Right atrium auricular region (tissue), 2 donors: ENCODE results near the gene LDLRAP1. TPM values are rescaled to one million over a fixed set of nuclear protein-coding genes. Genes with fewer than 3 reads are reported as not detected.

Source experiments
- DNase-seq: peaks from one replicate; pipeline ENCODE4 v3.0.0-alpha.2; 2019; ENCODE audit warnings: low spot score
- H3K27ac ChIP-seq, 2 donors: fragments of 200-600 bp; sonication (generic); 1 replicate in 1 of 2; 2 replicates in 1 of 2; pipeline ENCODE4 v1.5.1; 2016 to 2019
- H3K27me3 ChIP-seq, 2 donors: fragments of 200-600 bp; sonication (generic); one replicate each; pipeline versions ENCODE4 v1.5.1 to v1.6.0; 2017 to 2019
- H3K36me3 ChIP-seq: fragments of 200-600 bp; sonication (generic); one replicate; pipeline ENCODE4 v1.5.1; 2016
- H3K4me1 ChIP-seq, 2 donors: fragments of 200-600 bp; sonication (generic); one replicate each; pipeline versions ENCODE4 v1.5.1 to v1.6.0; 2017 to 2019
- H3K4me3 ChIP-seq, 2 donors: fragments of 200-600 bp; sonication (generic); 1 replicate in 1 of 2; 2 replicates in 1 of 2; pipeline ENCODE4 v1.5.1; 2017 to 2019; ENCODE audit warnings: mild to moderate bottlenecking in 1 of 2, moderate library complexity in 1 of 2
- H3K9me3 ChIP-seq, 2 donors: fragments of 200-600 bp; sonication (generic); one replicate each; pipeline ENCODE4 v1.5.1; 2019
- CTCF ChIP-seq, 2 donors: fragments of 200-600 bp; sonication (generic); IDR thresholded peaks; one replicate each; pipeline ENCODE4 v1.5.1; 2019; ENCODE audit warnings: antibody characterized with exemption in 2 of 2
- total RNA-seq, 2 donors: library from RNA; depleted of rRNA; stranded (reverse); fragments of >200 nt; gene quantifications; one replicate each; pipeline ENCODE4 v1.1.0, GENCODE V29; 2016

LDLRAP1 gene
- total RNA-seq, 2 donors from 2014 or later = 8.9 to 10.1 TPM

- Histone ChIP-seq H3K27me3 (no peaks in the 10 kb centered on the region), H3K4me3 (no peak overlapping the region), H3K36me3 (no peaks in the 10 kb centered on the region), H3K27ac (no peak overlapping the region), H3K9me3 (no peaks in the 10 kb centered on the region), H3K4me1 (no peaks in the 10 kb centered on the region)
- DNase-seq = no peak
- TF ChIP-seq CTCF (IDR thresholded peaks at IDR 0.05) = no peak
These were observed 12.3 kb upstream of the LDLRAP1 start for GRCh38 chr1:25531082-25531461.

- no peak overlapping the region for H3K4me3 ChIP-seq
- TF ChIP-seq CTCF (IDR thresholded peaks at IDR 0.05) = no peak
- H3K36me3 ChIP-seq = no peaks in the 10 kb centered on the region
- no peaks in the 10 kb centered on the region for H3K9me3 ChIP-seq
- H3K27me3 ChIP-seq = no peaks in the 10 kb centered on the region
- H3K27ac ChIP-seq = no peak overlapping the region
- H3K4me1 ChIP-seq = no peaks in the 10 kb centered on the region
- no peak for DNase-seq
These were observed 10.4 kb upstream of the LDLRAP1 start for GRCh38 chr1:25532970-25533369.

DNA sequence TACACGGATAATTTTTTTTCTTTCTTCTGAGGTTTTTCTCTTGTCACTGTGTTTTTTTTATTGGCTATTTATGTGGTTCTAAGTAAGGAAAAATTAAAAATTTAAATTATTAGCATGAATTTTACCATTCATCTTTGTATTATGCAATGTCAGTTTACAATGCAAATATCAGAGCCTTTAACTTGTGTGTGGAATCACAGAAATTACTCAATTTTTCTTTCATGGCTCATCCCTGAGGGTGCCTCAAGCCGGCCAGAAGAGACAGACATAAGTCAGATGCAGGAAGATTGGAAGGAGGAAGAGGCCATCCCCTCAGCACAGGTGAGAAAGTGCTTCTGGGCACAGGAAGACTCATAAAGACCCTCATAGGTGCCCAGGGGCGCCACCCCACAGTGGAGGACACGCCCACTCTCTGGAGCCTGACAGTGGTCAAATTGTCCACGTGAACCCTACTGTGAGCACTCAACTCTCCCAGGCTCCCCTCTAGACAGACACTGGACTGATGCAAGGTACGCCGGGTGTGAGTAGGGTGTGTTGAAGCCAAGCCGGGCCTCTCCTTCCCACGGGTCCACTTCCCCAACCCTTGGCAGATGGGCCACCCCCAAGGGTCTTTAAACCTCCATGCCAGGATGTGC is 9.5 kb upstream of the LDLRAP1 start:
- Histone ChIP-seq H3K4me3 (no peak overlapping the region), H3K9me3 (no peaks in the 10 kb centered on the region), H3K36me3 (no peaks in the 10 kb centered on the region), H3K4me1 (no peaks in the 10 kb centered on the region), H3K27me3 (no peaks in the 10 kb centered on the region), H3K27ac (no peak overlapping the region)
- no peak for TF ChIP-seq CTCF (IDR thresholded peaks at IDR 0.05)
- DNase-seq = no peak

DNA sequence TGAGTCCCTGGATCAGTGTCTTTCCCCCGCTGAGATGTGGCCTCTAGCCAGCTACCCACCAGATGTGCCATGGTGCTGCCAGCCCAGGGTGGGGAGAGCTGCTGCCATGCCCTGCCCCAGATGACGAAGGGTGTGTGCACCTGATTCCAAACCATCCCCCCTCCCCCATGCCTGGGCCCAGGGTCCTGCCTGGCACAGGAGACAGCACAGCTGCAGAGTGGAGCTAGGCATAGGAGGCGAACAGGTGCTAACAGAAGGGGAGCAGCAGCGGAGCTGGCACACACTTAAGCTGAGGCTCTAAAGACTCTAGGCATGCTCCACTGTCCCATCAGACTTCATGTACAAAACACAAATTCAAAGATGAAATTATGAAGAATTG is 9.0 kb upstream of the LDLRAP1 start:
- no peak for DNase-seq
- Histone ChIP-seq H3K27me3 (no peaks in the 10 kb centered on the region), H3K9me3 (no peaks in the 10 kb centered on the region), H3K4me1 (no peaks in the 10 kb centered on the region), H3K4me3 (no peak overlapping the region), H3K27ac (no peak overlapping the region), H3K36me3 (no peaks in the 10 kb centered on the region)
- TF ChIP-seq CTCF (IDR thresholded peaks at IDR 0.05) = no peak

GRCh38 chr1:25536124-25536523 is 7.3 kb upstream of the LDLRAP1 start:
- no peak for TF ChIP-seq CTCF (IDR thresholded peaks at IDR 0.05)
- Histone ChIP-seq H3K36me3 (no peaks in the 10 kb centered on the region), H3K4me1 (no peaks in the 10 kb centered on the region), H3K4me3 (no peak overlapping the region), H3K9me3 (no peaks in the 10 kb centered on the region), H3K27me3 (no peaks in the 10 kb centered on the region), H3K27ac (no peak overlapping the region)
- DNase-seq = no peak

DNA sequence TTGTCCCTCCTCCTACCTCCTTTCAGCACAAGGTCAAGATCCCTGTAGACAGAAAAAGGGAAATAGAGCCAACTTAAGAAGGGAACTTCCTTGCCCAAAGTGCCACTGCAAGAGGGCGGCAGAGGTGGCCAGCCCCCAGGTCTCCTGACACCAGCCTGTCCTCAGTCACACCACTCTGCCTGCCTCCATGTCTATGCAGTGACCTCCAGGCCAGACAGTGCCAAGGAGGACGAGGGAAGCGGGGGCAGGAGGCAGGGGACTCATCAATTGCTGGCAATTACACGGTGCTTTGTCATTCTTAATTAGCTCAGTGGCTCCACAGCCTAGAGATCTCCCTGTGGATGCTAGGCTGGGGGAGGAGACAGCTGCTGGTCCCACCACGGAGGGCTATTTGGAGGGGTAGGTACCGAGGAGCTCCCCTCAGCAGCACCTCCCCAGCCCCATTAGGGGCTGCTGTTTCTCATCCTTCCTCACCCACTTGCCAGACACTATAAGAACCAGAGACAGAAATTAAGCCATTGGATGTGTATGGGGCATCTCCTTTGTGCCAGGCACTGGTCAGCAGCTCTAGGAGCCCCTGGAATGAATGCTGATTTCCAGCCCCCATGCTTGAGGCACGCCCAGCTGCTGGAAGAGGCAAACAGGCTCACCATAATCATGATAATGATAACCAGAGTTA is 6.1 kb upstream of the LDLRAP1 start:
- H3K27ac ChIP-seq = no peak overlapping the region
- TF ChIP-seq CTCF (IDR thresholded peaks at IDR 0.05) = no peak
- H3K4me3 ChIP-seq = no peak overlapping the region

More for the DNA sequence above, 6.1 kb upstream of the LDLRAP1 start:
- Histone ChIP-seq H3K36me3 (no peaks in the 10 kb centered on the region), H3K27me3 (no peaks in the 10 kb centered on the region), H3K9me3 (no peaks in the 10 kb centered on the region), H3K4me1 (no peaks in the 10 kb centered on the region)
- no peak for DNase-seq
